Immature natural killer cell (primary cell): ENCODE results near the gene SEC22B. TPM values are rescaled to one million over a fixed set of nuclear protein-coding genes. Genes with fewer than 3 reads are reported as not detected.
"Not testable (repeated sequence)": the region's sequence is repeated elsewhere in the genome, so short reads cannot be mapped to it uniquely, and the experiment has no call there.

ENCODE experiments used
- DNase-seq, 3 donors: peaks; one replicate each; pipeline ENCODE4 v3.0.0; 2022; ENCODE audit warnings: mixed read lengths in 1 of 3
- H3K27ac Mint-ChIP-seq, 6 donors: one replicate each; pipeline ENCODE4 v1.8.0; 2020; ENCODE audit warnings: mixed read lengths in 6 of 6, mild to moderate bottlenecking in 5 of 6, inconsistent platforms in 4 of 6, moderate library complexity in 3 of 6
- H3K27me3 Mint-ChIP-seq, 3 donors: one replicate each; pipeline ENCODE4 v1.8.0; 2020 to 2021; ENCODE audit warnings: low read depth in 3 of 3, mild to moderate bottlenecking in 3 of 3, mixed read lengths in 3 of 3, moderate library complexity in 3 of 3, inconsistent platforms in 1 of 3
- H3K36me3 Mint-ChIP-seq, 3 donors: one replicate each; pipeline ENCODE4 v1.8.0; 2020; ENCODE audit warnings: mixed read lengths in 3 of 3, inconsistent platforms in 2 of 3, mild to moderate bottlenecking in 2 of 3
- H3K4me1 Mint-ChIP-seq, 2 donors: one replicate each; pipeline ENCODE4 v1.8.0; 2020; ENCODE audit warnings: inconsistent platforms in 2 of 2, mild to moderate bottlenecking in 2 of 2, mixed read lengths in 2 of 2, moderate library complexity in 1 of 2
- H3K4me3 Mint-ChIP-seq, 5 donors: one replicate each; pipeline ENCODE4 v1.8.0; 2020; ENCODE audit warnings: mild to moderate bottlenecking in 5 of 5, mixed read lengths in 5 of 5, inconsistent platforms in 3 of 5, moderate library complexity in 3 of 5
- H3K9me3 Mint-ChIP-seq, 6 donors: one replicate each; pipeline ENCODE4 v1.8.0; 2020; ENCODE audit warnings: mild to moderate bottlenecking in 6 of 6, mixed read lengths in 6 of 6, inconsistent platforms in 4 of 6, moderate library complexity in 3 of 6
- polyA plus RNA-seq, 3 donors: library from polyadenylated mRNA; unstranded; fragments of 300-500 nt; fragmentation: Illumina TruSeq; gene quantifications; one replicate each; pipeline ENCODE4 v1.2.3, GENCODE V29; 2021

The SEC22B gene
- polyA plus RNA-seq, 3 donors from 2014 or later = 16.9 to 24.3 (median 20.8) TPM

DNA sequence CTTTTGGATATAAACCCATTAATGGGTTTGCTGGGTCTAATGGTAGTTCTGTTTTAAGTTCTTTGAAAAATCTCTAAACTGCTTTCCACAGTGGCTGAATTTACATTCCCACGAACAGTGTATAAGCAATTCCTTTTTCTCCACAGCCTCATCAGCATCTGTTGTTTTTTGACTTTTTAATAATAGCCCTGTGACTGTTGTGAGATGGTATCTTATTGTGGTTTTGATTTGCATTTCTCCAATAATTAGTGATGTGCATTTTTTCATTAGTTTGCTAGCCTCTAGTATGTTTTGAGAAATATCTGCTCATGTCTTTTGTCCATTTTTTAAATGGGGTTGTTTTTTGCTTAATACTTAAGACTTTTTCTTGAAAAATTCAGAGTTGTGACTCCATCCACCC is 11.6 kb downstream of the SEC22B start:
- H3K27me3 Mint-ChIP-seq, DNase-seq, H3K27ac Mint-ChIP-seq, H3K4me1 Mint-ChIP-seq, H3K36me3 Mint-ChIP-seq, H3K4me3 Mint-ChIP-seq, H3K9me3 Mint-ChIP-seq: not testable (repeated sequence)

DNA sequence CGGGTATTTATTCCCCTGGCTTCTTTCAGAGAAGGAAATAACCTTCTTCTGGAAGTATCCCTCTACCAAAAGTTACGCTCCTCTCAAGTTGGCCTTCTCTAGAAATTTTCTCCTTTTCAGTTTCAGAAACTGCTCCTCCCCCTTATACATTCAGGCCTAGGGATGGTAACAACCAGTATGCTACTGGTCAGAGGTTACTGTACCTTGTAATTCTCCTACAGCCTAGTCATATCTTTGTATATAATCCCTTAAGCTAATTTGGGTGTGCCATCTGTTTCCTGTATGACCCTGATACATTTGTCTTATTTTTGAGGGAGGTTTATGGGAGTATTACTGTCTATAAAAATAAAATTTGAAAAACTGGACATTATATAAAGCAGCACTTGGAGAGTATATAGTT is 14.3 kb downstream of the SEC22B start:
- DNase-seq, H3K4me3 Mint-ChIP-seq, H3K4me1 Mint-ChIP-seq, H3K9me3 Mint-ChIP-seq, H3K36me3 Mint-ChIP-seq, H3K27ac Mint-ChIP-seq, H3K27me3 Mint-ChIP-seq: not testable (repeated sequence)

DNA sequence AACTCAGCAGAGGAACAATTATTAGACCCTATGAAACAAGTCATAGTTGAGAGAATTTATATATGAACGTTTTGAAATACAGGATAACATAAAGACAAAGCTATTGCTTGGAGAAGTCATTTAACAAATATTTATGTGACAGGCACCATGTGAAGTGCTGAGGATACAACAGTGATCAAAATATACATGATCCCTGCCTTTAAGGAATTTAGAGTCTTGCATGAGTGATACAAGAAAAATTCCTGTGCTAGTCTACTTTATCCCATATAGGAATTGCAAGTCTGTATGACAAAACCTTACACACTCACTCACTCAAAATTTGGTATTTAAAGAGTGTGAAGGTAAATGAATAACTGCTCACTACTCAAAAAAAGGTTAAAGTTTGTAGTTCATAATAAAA is 17.8 kb downstream of the SEC22B start:
- not testable (repeated sequence) for H3K36me3 Mint-ChIP-seq, DNase-seq, H3K4me1 Mint-ChIP-seq, H3K9me3 Mint-ChIP-seq, H3K27me3 Mint-ChIP-seq, H3K4me3 Mint-ChIP-seq, H3K27ac Mint-ChIP-seq

DNA sequence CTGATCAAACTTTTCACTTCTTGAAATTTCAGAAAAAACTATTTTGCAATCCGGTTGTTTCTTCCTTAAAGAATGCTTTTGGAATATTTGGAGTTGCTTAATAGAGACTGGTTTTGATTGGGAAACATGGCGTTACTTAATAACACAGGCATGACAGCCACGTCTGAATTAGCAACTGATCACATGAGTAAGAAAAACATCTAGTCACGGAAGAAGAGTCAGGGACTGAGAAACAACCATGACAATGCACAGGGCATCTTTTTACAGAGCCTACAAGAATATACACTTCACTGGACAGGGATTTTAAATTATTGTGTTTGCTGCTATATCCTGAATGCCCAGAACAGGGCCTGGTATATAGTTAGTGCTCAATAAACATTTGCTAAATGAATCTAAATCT is 18.2 kb downstream of the SEC22B start:
- not testable (repeated sequence) for H3K27me3 Mint-ChIP-seq, DNase-seq, H3K27ac Mint-ChIP-seq, H3K36me3 Mint-ChIP-seq, H3K4me3 Mint-ChIP-seq, H3K9me3 Mint-ChIP-seq, H3K4me1 Mint-ChIP-seq

DNA sequence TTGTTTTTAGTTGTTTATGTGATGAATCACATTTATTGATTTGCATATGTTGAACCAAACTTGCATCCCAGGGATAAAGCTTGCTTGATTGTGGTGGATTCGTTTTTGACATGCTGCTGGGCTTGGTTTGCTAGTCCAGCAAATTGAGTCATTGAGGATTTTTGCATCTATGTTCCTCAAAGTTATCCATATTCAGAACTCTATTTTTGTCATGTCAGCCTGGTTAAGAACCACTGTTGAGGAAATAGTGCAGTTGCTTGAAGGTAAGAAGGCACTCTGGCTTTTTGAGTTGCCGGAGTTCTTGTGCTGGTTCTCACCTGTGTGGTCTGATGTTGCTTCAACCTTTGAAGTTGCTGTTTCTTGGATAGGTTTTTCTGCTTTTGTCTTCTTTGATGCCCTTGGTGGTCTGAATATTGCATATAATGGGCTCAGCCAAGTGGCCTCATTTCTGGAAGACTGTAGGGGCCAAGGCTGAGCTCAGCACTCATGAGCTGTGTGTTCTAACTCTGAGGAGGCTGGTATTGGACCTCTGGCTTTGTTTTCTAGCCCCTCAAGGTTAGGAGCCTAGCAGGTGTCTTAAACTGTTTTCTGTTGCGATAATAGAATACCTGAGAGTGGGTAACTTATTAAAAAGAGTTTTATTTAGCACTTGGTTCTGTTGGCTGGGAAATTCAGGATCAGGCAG is 26.0 kb downstream of the SEC22B start:
- H3K4me1 Mint-ChIP-seq, H3K9me3 Mint-ChIP-seq, H3K4me3 Mint-ChIP-seq, DNase-seq, H3K36me3 Mint-ChIP-seq, H3K27me3 Mint-ChIP-seq: not testable (repeated sequence)
- H3K27ac Mint-ChIP-seq = peak overlapping the region in 4 of 6 donors; percentile 14 to 77 (median 55)

DNA sequence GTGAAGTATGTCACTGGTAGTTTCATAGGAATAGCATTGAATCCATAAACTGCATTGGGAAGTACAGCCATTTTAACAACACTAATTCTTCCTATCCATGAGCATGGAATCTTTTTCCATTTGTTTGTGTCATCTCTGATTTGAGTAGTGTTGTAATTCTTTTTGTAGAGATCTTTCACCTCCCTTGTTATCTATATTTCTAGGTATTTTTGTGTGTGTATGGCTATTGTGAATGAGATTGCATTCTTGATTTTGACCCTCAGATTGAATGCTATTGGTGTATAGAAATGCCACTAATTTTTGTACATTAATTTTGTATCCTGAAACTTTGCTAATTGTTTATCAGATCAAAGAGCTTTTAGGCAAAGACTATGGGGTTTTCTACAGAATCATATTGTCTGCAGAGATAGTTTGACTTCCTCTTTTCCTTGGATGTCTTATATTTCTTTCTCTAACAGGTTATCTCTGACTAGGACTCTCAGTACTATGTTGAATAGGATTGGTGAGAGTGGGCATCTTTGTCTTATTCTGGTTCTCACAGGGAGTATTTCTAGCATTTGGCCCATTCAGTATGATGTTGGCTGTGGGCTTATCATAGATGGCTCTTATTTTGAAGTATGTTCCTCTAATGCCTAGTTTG is 26.8 kb downstream of the SEC22B start:
- peak overlapping the region in 1 of 6 donors; percentile 32 for H3K27ac Mint-ChIP-seq
- not testable (repeated sequence) for H3K27me3 Mint-ChIP-seq

DNA sequence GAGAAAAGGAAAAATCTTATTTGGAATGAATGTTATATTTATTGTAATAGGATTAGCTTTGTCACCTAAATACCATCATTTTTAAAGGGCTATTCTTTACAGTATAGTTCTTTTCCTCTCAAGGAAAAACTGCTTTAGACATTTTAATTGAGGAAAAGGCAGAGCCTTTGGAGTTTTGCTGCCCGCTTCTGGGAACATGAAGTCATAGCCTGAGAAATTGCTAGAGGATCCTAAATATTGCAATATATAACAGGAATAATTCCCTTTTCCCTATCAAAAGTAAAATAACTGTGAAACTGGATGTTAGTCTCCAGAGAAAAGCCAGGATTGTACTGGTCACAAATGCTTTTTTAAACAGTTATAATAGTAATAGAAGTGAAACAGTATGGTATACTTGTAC is 30.5 kb downstream of the SEC22B start:
- not testable (repeated sequence) for H3K4me3 Mint-ChIP-seq, H3K27ac Mint-ChIP-seq, H3K36me3 Mint-ChIP-seq, H3K27me3 Mint-ChIP-seq, H3K9me3 Mint-ChIP-seq, DNase-seq
- H3K4me1 Mint-ChIP-seq = peaks cover 28 to 29% of the 10 kb centered on the region in 2 donors

More for the DNA sequence above, 26.8 kb downstream of the SEC22B start:
- not testable (repeated sequence) for H3K36me3 Mint-ChIP-seq, H3K4me3 Mint-ChIP-seq, H3K9me3 Mint-ChIP-seq, H3K4me1 Mint-ChIP-seq, DNase-seq

DNA sequence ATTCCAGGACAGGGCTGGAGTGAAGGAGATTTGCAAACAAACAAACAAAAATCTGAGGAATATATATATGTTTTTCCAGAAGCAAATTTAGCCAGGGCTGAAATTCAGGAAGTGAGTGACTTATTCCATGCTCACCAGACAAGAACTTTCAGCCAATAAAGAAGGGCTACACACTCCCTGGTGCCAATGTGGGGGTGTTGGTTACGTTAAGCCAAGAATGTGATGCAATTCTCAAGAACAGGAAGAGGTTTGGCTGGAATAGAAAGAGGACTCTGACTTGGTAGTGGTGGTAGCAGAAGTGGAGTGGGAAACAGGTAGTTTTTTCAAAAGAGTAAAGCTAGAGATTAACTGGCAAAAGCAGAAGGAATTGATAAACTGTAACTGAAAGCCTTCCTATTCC is 31.7 kb downstream of the SEC22B start:
- Mint-ChIP-seq H3K27ac (peak overlapping the region in 1 of 6 donors; percentile 93), H3K4me1 (peaks cover 28 to 34% of the 10 kb centered on the region in 2 donors)
- not testable (repeated sequence) for H3K9me3 Mint-ChIP-seq, H3K36me3 Mint-ChIP-seq, H3K4me3 Mint-ChIP-seq, DNase-seq, H3K27me3 Mint-ChIP-seq

DNA sequence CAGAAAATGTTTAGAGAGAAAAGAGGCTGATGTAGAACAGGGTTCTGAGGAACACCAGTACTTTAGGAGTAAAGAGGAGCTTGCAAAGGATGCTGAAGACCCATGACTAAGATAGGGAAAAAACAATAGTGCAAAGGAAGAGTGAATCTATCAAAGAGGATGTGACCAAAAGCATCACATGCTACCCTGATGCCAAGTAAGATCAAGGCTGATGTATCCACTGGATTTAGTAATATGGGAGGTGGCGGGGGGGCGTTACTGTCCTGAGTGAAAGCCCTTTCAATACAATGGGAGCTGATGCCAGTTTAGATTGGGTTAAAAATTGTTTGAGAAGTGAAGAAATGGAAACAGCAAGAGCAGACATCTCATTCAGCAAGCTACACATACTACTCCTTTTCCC is 32.2 kb downstream of the SEC22B start:
- DNase-seq, H3K27me3 Mint-ChIP-seq, H3K36me3 Mint-ChIP-seq, H3K9me3 Mint-ChIP-seq: not testable (repeated sequence)
- H3K4me3 Mint-ChIP-seq = peak overlapping the region in 2 of 5 donors; percentile 4 to 22
- H3K27ac Mint-ChIP-seq = peak overlapping the region; percentile 54 to 93 (median 87)
- H3K4me1 Mint-ChIP-seq = peaks cover 28 to 34% of the 10 kb centered on the region in 2 donors

DNA sequence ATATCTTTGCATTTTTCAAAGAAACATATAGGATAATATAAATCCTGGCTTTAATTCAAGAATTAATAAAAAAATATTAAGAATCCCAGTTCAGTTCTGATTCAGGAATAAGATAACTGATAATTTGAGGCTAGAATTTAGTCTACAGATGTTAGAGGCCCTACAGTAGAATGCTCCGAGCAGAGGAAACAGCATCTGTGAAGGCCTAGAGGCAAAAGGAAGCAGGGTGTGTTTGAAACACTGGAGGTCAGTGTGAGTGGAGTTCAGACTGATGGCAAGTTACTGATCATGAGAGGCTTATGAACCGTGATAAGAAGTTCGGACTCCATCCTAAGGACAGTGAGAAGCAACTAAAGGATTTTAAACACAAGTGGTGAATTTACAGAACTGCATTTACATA is 33.0 kb downstream of the SEC22B start:
- not testable (repeated sequence) for H3K9me3 Mint-ChIP-seq, H3K36me3 Mint-ChIP-seq, H3K27me3 Mint-ChIP-seq, DNase-seq
- peak overlapping the region; percentile 74 to 93 (median 86) for H3K27ac Mint-ChIP-seq
- peak overlapping the region in 1 of 5 donors; percentile 62 for H3K4me3 Mint-ChIP-seq
- H3K4me1 Mint-ChIP-seq = peaks cover 28 to 34% of the 10 kb centered on the region in 2 donors

DNA sequence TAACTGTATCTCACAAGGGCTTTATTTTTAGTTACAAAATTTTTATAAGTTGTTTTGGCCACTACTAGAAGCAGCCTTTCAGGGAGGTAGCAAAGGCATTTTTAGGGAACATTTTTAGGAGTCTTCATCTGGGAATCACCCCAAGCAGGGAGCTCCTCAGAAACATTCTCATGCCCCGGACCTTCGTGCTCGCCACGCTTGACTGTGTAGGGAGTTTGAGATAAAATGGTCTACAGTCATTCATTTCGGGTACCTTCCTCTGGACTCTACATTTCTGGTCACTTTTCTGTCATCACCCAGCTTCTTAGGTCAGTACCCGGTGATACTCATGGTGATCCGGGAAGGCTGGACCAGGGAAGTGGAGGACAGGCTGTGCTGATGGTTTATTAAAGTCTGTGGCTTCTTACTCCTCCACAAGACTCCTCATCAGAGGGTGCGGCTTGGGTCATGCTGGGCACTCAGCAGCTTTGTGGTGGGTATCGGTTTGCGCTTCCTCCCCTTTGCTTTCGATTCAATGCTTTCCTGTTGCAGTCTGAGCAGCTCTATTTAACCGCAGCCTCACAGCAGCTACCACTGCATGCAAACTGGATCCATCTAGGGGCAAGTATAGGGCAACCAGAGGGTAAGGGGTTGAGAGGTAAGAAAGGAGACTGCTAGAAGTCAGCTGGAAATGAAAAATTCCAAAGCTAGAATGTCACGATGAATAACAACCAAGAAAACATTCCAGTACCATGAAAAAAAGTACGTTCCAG is 33.6 kb downstream of the SEC22B start:
- not testable (repeated sequence) for H3K27me3 Mint-ChIP-seq, H3K36me3 Mint-ChIP-seq, H3K9me3 Mint-ChIP-seq
- peak; percentile 78 to 82 (median 81) for DNase-seq
- Mint-ChIP-seq H3K4me1 (peaks cover 28 to 34% of the 10 kb centered on the region in 2 donors), H3K4me3 (peak overlapping the region; percentile 62 to 87 (median 67)), H3K27ac (peak overlapping the region; percentile 87 to 91 (median 90))

DNA sequence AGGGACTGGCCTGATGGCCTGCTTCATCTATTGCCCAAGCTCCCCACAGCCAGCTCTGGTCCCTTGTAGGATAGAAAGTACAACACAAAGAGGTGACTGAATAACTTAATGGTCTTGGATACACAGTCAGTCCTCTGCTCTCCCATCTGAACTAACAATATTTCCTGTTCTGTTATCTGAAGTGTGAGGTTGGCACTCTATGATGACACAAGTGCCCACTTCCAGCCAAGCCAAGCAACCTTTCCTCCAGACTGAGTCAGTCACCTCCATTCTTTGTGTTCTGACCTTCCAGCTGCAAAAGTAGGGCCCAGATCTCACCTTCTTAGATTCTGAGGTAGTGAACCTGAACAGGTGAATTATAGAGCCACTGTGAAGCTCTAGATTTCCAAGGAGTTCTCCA is 34.5 kb downstream of the SEC22B start:
- Mint-ChIP-seq H3K4me3 (peak overlapping the region; percentile 34 to 67 (median 62)), H3K27ac (peak overlapping the region in 4 of 6 donors; percentile 46 to 87 (median 78)), H3K4me1 (peaks cover 28 to 34% of the 10 kb centered on the region in 2 donors)
- H3K27me3 Mint-ChIP-seq, H3K9me3 Mint-ChIP-seq, DNase-seq, H3K36me3 Mint-ChIP-seq: not testable (repeated sequence)

DNA sequence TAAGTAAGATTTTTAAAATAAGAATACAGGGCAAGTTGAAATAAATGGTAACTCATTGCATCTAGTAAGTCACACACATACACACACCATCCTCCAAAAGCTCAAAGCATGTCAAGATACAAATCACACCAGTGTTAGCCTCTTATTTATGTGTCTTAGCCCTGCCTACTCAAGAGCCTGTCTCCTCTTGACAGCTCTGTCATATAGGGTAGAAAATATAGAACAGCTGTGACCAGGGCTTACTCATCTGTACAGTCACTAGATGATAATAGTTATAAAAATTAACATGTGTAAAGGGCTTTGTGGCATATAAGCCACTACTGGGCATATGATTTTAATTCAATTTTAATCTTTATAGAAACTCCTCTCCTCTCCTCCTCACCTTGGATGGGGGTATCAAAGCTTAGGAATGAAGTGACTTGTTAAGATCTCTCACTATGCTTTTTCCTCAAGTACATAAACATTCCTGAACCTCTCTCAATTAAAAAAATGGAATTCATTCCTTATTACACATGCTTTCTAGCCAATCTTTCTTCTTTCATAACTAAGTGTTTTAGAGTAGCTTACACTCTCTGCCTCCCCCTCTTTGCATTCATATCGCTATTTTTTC is 35.6 kb downstream of the SEC22B start:
- H3K4me3 Mint-ChIP-seq, H3K9me3 Mint-ChIP-seq: not testable (repeated sequence)
- H3K27ac Mint-ChIP-seq = peak overlapping the region in 2 of 6 donors; percentile 13 to 50

DNA sequence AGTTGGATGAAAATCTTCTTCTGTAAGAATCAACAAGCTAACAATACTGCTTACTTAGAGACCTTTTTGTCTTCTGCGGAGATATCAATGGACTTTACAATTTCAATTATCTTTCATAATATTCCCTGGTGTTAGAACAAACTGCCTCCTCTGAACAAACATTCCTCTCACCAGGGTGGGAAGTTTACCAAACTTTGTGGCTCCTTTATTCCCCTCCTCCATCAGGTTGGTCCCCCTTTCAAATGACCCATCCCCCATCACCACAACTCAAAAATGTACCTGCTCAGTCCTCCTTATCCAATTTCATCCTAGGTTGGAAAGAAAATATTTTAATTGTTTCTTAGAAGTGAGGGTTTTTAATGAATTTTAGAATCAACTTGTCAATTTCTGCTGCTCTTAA is 40.2 kb downstream of the SEC22B start:
- H3K4me1 Mint-ChIP-seq = peaks cover 9 to 12% of the 10 kb centered on the region in 2 donors
- not testable (repeated sequence) for DNase-seq, H3K4me3 Mint-ChIP-seq, H3K9me3 Mint-ChIP-seq, H3K36me3 Mint-ChIP-seq, H3K27me3 Mint-ChIP-seq, H3K27ac Mint-ChIP-seq

More for the DNA sequence above, 35.6 kb downstream of the SEC22B start:
- DNase-seq, H3K36me3 Mint-ChIP-seq, H3K27me3 Mint-ChIP-seq: not testable (repeated sequence)
- H3K4me1 Mint-ChIP-seq = peaks cover 28 to 34% of the 10 kb centered on the region in 2 donors
